Measurements from ENCODE around the gene PHF2. TPM values are rescaled to one million over a fixed set of nuclear protein-coding genes. Genes with fewer than 3 reads are reported as not detected.

Gene PHF2
- total and polyA plus RNA-seq, 9 of the 15 experiments (the other 6 are each of a cell fraction or from before 2014, with no cell fraction given) = 0.37 to 14.4 (median 8.1) TPM

- no peak for FAIRE-seq
- Histone ChIP-seq H3K9ac (ENCODE audit: insufficient read depth in 1 of 2, low read depth in 2 of 2, low read length in 2 of 2) (no peak overlapping the region), H3K4me1 (replicated peaks in 1 of 2; ENCODE audit: control insufficient read depth in 2 of 2, insufficient read depth in 2 of 2, low read length in 2 of 2) (peaks cover 9 to 25% of the 10 kb centered on the region in 2 experiments; a peak in 3 of 5 replicates), H2AFZ (ENCODE audit: low read depth, low read length) (no peak overlapping the region), H4K20me1 (replicated peaks; ENCODE audit: control insufficient read depth, insufficient read depth, low read length) (no peaks in the 10 kb centered on the region), H3K79me2 (ENCODE audit: control insufficient read depth, insufficient read depth, low read length) (peaks cover 5% of the 10 kb centered on the region; the same call in 2 of the 3 replicates), H3K4me2 (ENCODE audit: insufficient read depth, low read length) (no peak overlapping the region), H3K9me3 (replicated peaks; ENCODE audit: control insufficient read depth, insufficient read depth, low read depth, low read length) (no peaks in the 10 kb centered on the region), H3K4me3 (no peak overlapping the region), H3K27me3 (ENCODE audit: control insufficient read depth in 2 of 2, insufficient read depth in 2 of 2, low read length in 2 of 2) (no peaks in the 10 kb centered on the region), H3K9me1 (ENCODE audit: control insufficient read depth, insufficient read depth, low read length) (no peaks in the 10 kb centered on the region), H3K36me3 (ENCODE audit: control insufficient read depth, insufficient read depth, low read length) (no peaks in the 10 kb centered on the region), H3K27ac (ENCODE audit: extremely low read depth, low read depth, low read length) (no peak overlapping the region)
- 31% methylated on average over 2 of the region's 2 CpGs for WGBS (ENCODE audit: insufficient coverage, low coverage, missing lambda C conversion rate)
- ChIA-PET POLR2A (interaction anchor here (2.6 kb wide), 1 partner anchor 10 kb away, joined by 9 read pairs; no protein-coding TSS in a partner anchor), CTCF (ENCODE audit: low intra/inter-chr PET ratio) (no interaction called here)
- ATAC-seq = no peak
- DNase-seq (ENCODE audit: extremely low read depth in 1 of 4, low spot score in 3 of 4) = no peak
- intact Hi-C loops (cut with micrococcal nuclease) (loop anchor here (10.0 kb wide), 1 partner anchor 93 kb away; no protein-coding TSS in a partner anchor), in situ Hi-C loops (cut with MboI) (no loop called here)
- no TSS peak for BruUV-seq (replicated peaks)
- TF ChIP-seq ZNF77 (CRISPR knock-in tag; IDR thresholded peaks at IDR 0.05) (no peak), ZNF764 (CRISPR knock-in tag; IDR thresholded peaks at IDR 0.05; ENCODE audit: low read depth) (no peak), TEAD2 (tag; IDR thresholded peaks at IDR 0.05) (no peak), FOXK1 (CRISPR knock-in tag; IDR thresholded peaks at IDR 0.05; ENCODE audit: borderline replicate concordance) (no peak), BRF2 (IDR thresholded peaks at IDR 0.05; ENCODE audit: borderline replicate concordance, insufficient read depth, insufficient read length) (no peak), POU5F1 (IDR thresholded peaks at IDR 0.05; ENCODE audit: borderline replicate concordance, low read depth, low read length, partially characterized antibody) (no peak), ZNF398 (CRISPR knock-in tag; IDR thresholded peaks at IDR 0.05) (no peak)
- TF ChIP-seq, protein P1, sequence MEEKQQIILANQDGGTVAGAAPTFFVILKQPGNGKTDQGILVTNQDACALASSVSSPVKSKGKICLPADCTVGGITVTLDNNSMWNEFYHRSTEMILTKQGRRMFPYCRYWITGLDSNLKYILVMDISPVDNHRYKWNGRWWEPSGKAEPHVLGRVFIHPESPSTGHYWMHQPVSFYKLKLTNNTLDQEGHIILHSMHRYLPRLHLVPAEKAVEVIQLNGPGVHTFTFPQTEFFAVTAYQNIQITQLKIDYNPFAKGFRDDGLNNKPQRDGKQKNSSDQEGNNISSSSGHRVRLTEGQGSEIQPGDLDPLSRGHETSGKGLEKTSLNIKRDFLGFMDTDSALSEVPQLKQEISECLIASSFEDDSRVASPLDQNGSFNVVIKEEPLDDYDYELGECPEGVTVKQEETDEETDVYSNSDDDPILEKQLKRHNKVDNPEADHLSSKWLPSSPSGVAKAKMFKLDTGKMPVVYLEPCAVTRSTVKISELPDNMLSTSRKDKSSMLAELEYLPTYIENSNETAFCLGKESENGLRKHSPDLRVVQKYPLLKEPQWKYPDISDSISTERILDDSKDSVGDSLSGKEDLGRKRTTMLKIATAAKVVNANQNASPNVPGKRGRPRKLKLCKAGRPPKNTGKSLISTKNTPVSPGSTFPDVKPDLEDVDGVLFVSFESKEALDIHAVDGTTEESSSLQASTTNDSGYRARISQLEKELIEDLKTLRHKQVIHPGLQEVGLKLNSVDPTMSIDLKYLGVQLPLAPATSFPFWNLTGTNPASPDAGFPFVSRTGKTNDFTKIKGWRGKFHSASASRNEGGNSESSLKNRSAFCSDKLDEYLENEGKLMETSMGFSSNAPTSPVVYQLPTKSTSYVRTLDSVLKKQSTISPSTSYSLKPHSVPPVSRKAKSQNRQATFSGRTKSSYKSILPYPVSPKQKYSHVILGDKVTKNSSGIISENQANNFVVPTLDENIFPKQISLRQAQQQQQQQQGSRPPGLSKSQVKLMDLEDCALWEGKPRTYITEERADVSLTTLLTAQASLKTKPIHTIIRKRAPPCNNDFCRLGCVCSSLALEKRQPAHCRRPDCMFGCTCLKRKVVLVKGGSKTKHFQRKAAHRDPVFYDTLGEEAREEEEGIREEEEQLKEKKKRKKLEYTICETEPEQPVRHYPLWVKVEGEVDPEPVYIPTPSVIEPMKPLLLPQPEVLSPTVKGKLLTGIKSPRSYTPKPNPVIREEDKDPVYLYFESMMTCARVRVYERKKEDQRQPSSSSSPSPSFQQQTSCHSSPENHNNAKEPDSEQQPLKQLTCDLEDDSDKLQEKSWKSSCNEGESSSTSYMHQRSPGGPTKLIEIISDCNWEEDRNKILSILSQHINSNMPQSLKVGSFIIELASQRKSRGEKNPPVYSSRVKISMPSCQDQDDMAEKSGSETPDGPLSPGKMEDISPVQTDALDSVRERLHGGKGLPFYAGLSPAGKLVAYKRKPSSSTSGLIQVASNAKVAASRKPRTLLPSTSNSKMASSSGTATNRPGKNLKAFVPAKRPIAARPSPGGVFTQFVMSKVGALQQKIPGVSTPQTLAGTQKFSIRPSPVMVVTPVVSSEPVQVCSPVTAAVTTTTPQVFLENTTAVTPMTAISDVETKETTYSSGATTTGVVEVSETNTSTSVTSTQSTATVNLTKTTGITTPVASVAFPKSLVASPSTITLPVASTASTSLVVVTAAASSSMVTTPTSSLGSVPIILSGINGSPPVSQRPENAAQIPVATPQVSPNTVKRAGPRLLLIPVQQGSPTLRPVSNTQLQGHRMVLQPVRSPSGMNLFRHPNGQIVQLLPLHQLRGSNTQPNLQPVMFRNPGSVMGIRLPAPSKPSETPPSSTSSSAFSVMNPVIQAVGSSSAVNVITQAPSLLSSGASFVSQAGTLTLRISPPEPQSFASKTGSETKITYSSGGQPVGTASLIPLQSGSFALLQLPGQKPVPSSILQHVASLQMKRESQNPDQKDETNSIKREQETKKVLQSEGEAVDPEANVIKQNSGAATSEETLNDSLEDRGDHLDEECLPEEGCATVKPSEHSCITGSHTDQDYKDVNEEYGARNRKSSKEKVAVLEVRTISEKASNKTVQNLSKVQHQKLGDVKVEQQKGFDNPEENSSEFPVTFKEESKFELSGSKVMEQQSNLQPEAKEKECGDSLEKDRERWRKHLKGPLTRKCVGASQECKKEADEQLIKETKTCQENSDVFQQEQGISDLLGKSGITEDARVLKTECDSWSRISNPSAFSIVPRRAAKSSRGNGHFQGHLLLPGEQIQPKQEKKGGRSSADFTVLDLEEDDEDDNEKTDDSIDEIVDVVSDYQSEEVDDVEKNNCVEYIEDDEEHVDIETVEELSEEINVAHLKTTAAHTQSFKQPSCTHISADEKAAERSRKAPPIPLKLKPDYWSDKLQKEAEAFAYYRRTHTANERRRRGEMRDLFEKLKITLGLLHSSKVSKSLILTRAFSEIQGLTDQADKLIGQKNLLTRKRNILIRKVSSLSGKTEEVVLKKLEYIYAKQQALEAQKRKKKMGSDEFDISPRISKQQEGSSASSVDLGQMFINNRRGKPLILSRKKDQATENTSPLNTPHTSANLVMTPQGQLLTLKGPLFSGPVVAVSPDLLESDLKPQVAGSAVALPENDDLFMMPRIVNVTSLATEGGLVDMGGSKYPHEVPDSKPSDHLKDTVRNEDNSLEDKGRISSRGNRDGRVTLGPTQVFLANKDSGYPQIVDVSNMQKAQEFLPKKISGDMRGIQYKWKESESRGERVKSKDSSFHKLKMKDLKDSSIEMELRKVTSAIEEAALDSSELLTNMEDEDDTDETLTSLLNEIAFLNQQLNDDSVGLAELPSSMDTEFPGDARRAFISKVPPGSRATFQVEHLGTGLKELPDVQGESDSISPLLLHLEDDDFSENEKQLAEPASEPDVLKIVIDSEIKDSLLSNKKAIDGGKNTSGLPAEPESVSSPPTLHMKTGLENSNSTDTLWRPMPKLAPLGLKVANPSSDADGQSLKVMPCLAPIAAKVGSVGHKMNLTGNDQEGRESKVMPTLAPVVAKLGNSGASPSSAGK (IDR thresholded peaks at IDR 0.05) = no peak
These were observed 4.2 kb upstream of the PHF2 start for GRCh38 chr9:93572221-93572620.
